ENCODE results near the gene CNTNAP2. TPM values are rescaled to one million over a fixed set of nuclear protein-coding genes. Genes with fewer than 3 reads are reported as not detected.

The CNTNAP2 gene
- total RNA-seq, 6 experiments from 2014 or later: 0.07 to 0.13 (median 0.12) TPM; not detected in 3

- no peak for TF ChIP-seq CTCF (IDR thresholded peaks at IDR 0.05)
- H3K4me3 Mint-ChIP-seq: no peak overlapping the region
- no peaks in the 10 kb centered on the region for H3K4me1 Mint-ChIP-seq (ENCODE audit: low read depth)
- no peaks in the 10 kb centered on the region; the same call in 1 of the 2 replicates for H3K27me3 Mint-ChIP-seq (ENCODE audit: insufficient read depth)
- H3K27ac Mint-ChIP-seq: no peak overlapping the region
- DNase-seq: no peak
- peaks cover 43% of the 10 kb centered on the region for H3K9me3 Mint-ChIP-seq
- H3K36me3 Mint-ChIP-seq (ENCODE audit: low read depth): no peaks in the 10 kb centered on the region
These were observed 2061.4 kb downstream of the CNTNAP2 start for GRCh38 chr7:148177972-148178371.

- H3K27me3 Mint-ChIP-seq (ENCODE audit: insufficient read depth): no peaks in the 10 kb centered on the region; the same call in 1 of the 2 replicates
- H3K4me3 Mint-ChIP-seq: no peak overlapping the region
- H3K4me1 Mint-ChIP-seq (ENCODE audit: low read depth): no peaks in the 10 kb centered on the region
- DNase-seq: no peak
- TF ChIP-seq CTCF (IDR thresholded peaks at IDR 0.05): no peak
- H3K9me3 Mint-ChIP-seq: peaks cover 43% of the 10 kb centered on the region
- H3K27ac Mint-ChIP-seq: no peak overlapping the region
- no peaks in the 10 kb centered on the region for H3K36me3 Mint-ChIP-seq (ENCODE audit: low read depth)
These were observed 2063.5 kb downstream of the CNTNAP2 start for GRCh38 chr7:148180075-148180474.

- no peak for DNase-seq
- Mint-ChIP-seq H3K27me3 (ENCODE audit: insufficient read depth) (no peaks in the 10 kb centered on the region), H3K27ac (no peak overlapping the region), H3K36me3 (ENCODE audit: low read depth) (no peaks in the 10 kb centered on the region), H3K4me3 (no peak overlapping the region), H3K4me1 (ENCODE audit: low read depth) (no peaks in the 10 kb centered on the region), H3K9me3 (peaks cover 41% of the 10 kb centered on the region)
- TF ChIP-seq CTCF (IDR thresholded peaks at IDR 0.05): no peak
These were observed 2065.7 kb downstream of the CNTNAP2 start for GRCh38 chr7:148182264-148182663.

- Mint-ChIP-seq H3K9me3 (peaks cover 37% of the 10 kb centered on the region), H3K4me3 (no peak overlapping the region), H3K4me1 (ENCODE audit: low read depth) (no peaks in the 10 kb centered on the region), H3K27me3 (ENCODE audit: insufficient read depth) (no peaks in the 10 kb centered on the region), H3K36me3 (ENCODE audit: low read depth) (no peaks in the 10 kb centered on the region), H3K27ac (no peak overlapping the region)
- TF ChIP-seq CTCF (IDR thresholded peaks at IDR 0.05): no peak
- no peak for DNase-seq
These were observed 2068.4 kb downstream of the CNTNAP2 start for GRCh38 chr7:148185041-148185440.

GRCh38 chr7:148187471-148187870 lies 2070.9 kb downstream of the CNTNAP2 start:
- no peak overlapping the region for H3K27ac Mint-ChIP-seq
- no peak for TF ChIP-seq CTCF (IDR thresholded peaks at IDR 0.05)
- peaks cover 34% of the 10 kb centered on the region for H3K9me3 Mint-ChIP-seq
- DNase-seq: no peak
- H3K27me3 Mint-ChIP-seq (ENCODE audit: insufficient read depth): no peaks in the 10 kb centered on the region
- H3K4me1 Mint-ChIP-seq (ENCODE audit: low read depth): no peaks in the 10 kb centered on the region
- no peaks in the 10 kb centered on the region for H3K36me3 Mint-ChIP-seq (ENCODE audit: low read depth)
- no peak overlapping the region for H3K4me3 Mint-ChIP-seq

Measured in HFFc6 (cell line).